Stimulated activated naive CD8-positive, alpha-beta T cell treated with anti-CD3 and anti-CD28 coated beads, Interleukin-15, Interleukin-2, amounts not matched to agents 100 ng/mL and 50 ng/mL, for 24 hours (primary cell): ENCODE data around the gene BCL7B.
"Not testable (repeated sequence)": the region's sequence is repeated elsewhere in the genome, so short reads cannot be mapped to it uniquely, and the experiment has no call there.

Experiments
- H3K27ac Mint-ChIP-seq: one replicate; pipeline ENCODE4 v1.8.0; 2021; ENCODE audit warnings: mild to moderate bottlenecking, mixed read lengths
- H3K27me3 Mint-ChIP-seq: one replicate; pipeline ENCODE4 v1.8.0; 2021; ENCODE audit warnings: mixed read lengths
- H3K36me3 Mint-ChIP-seq: one replicate; pipeline ENCODE4 v1.8.0; 2021; ENCODE audit warnings: low read depth, mixed read lengths
- H3K4me1 Mint-ChIP-seq: one replicate; pipeline ENCODE4 v1.8.0; 2021; ENCODE audit warnings: low read depth, mixed read lengths
- H3K4me3 Mint-ChIP-seq: one replicate; pipeline ENCODE4 v1.8.0; 2021; ENCODE audit warnings: mild to moderate bottlenecking, mixed read lengths
- H3K9me3 Mint-ChIP-seq: one replicate; pipeline ENCODE4 v1.8.0; 2021; ENCODE audit warnings: mixed read lengths

Gene BCL7B

GRCh38 chr7:73526896-73527821 lies 30.3 kb downstream of the BCL7B start:
- Mint-ChIP-seq H3K4me1 (peaks cover 52% of the 10 kb centered on the region), H3K4me3 (peak overlapping the region; percentile 28), H3K36me3 (peaks cover under 1% of the 10 kb centered on the region), H3K27me3 (no peaks in the 10 kb centered on the region), H3K9me3 (no peaks in the 10 kb centered on the region), H3K27ac (peak overlapping the region; percentile 80)

- H3K36me3 Mint-ChIP-seq, H3K27ac Mint-ChIP-seq, H3K27me3 Mint-ChIP-seq, H3K4me3 Mint-ChIP-seq, H3K9me3 Mint-ChIP-seq: not testable (repeated sequence)
- peaks cover 53% of the 10 kb centered on the region for H3K4me1 Mint-ChIP-seq
These were observed 31.4 kb downstream of the BCL7B start for GRCh38 chr7:73526158-73526494.

DNA sequence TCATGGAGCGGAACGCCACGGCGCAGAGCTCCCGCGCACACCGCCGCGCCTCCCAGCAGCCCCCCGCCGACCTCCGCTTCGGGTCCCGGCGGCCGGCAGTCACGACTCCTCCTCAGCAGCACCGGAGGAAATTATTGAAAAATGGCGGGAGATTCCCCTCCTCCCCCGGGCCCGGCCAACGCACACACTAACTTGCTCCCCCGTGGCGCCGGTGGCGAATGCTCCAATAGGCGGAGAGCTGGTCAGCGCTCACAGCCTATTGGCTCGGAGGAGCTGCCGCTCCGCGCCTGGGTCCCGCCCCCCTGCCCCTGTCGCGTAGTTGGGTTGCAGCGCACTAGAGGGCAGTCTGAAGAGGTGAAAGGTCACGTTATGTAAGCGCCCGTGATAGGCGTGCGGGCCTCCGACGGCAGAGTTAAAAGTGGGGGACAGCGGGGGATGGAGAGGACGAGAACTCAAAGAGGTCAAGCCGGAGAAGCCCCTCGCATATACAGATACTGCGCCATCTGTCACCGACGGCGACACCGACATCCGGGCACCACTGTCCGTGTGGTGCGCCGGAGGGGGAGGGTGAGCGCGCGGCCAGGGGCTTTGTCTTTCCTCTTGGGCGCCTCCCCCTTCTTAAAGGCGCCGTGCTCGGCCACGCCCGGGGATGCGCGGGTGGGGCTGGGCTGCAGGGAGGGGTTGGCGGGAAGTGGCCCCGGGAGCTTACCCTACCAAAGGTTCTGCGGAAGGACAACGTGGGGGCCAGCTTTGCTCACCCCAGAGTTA lies 35.2 kb downstream of the BCL7B start, which contains the start of gene BAZ1B:
Gene BAZ1B, minus strand, starts transcription at position 189 of the 768 bp plus-strand sequence. CDS start 360 bp downstream, outside the sequence.
- no peaks in the 10 kb centered on the region for H3K9me3 Mint-ChIP-seq
- peaks cover 37% of the 10 kb centered on the region for H3K36me3 Mint-ChIP-seq
- no peaks in the 10 kb centered on the region for H3K27me3 Mint-ChIP-seq
- peak within 1 kb of the TSS; percentile 97 for H3K27ac Mint-ChIP-seq
- H3K4me3 Mint-ChIP-seq, result peak within 1 kb of the TSS; percentile 96
- peaks cover 76% of the 10 kb centered on the region for H3K4me1 Mint-ChIP-seq

GRCh38 chr7:73521636-73522104 lies 35.8 kb downstream of the BCL7B start:
- Mint-ChIP-seq H3K4me3 (peak overlapping the region; percentile 92), H3K36me3 (peaks cover 43% of the 10 kb centered on the region)

DNA sequence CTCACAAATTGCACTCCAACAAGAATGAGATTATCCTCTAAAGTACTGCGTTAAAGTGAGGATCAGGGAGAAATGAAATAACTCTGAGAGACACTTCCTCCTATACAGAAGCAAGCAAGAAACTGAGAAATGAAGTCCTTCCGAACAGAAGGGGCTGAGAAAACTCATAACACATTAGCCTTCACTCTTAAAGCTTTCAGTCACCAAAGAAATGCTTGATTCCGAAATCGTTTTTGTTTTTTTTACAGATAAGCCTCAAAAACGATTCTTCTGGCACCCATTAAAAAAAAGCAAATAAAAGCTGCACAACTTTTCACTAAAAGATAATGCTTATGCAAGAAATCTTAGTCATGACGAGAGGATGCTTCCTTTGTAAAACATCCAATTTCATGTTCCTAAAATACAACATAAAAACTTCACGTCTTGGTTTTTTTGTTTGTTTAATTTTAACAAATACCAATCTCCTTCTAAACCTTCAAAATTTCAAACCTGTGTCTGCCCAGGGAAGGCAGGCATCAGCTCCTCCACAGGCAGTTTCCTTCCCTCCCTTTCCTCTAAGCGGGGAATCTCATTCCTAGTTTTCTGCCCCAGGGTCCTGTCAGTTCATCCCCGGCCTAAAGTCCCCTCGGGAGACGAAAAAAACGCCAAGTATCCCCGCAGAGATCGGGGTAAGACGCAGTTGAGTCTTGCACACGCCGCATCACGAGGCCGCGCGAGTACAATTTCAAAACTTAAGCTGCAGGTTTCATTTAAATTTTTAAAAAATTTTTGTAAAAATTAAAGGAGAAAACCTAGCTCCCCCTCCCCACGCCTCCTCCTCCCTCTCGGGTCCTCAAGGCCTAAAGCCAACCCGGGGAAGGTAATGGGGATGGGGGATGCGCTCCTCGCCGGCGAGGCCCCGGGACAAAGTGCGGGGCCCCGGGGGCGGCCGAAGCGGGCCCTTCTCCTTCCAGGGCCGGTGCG lies 36.5 kb downstream of the BCL7B start:
- H3K4me3 Mint-ChIP-seq, result peak overlapping the region; percentile 96
- H3K9me3 Mint-ChIP-seq, result no peaks in the 10 kb centered on the region
- peaks cover 71% of the 10 kb centered on the region for H3K4me1 Mint-ChIP-seq
- no peaks in the 10 kb centered on the region for H3K27me3 Mint-ChIP-seq
- H3K27ac Mint-ChIP-seq, result peak overlapping the region; percentile 97
- H3K36me3 Mint-ChIP-seq, result peaks cover 43% of the 10 kb centered on the region

More at GRCh38 chr7:73521636-73522104, 35.8 kb downstream of the BCL7B start:
- Mint-ChIP-seq H3K27me3 (no peaks in the 10 kb centered on the region), H3K4me1 (peaks cover 75% of the 10 kb centered on the region), H3K9me3 (no peaks in the 10 kb centered on the region), H3K27ac (no peak overlapping the region)

DNA sequence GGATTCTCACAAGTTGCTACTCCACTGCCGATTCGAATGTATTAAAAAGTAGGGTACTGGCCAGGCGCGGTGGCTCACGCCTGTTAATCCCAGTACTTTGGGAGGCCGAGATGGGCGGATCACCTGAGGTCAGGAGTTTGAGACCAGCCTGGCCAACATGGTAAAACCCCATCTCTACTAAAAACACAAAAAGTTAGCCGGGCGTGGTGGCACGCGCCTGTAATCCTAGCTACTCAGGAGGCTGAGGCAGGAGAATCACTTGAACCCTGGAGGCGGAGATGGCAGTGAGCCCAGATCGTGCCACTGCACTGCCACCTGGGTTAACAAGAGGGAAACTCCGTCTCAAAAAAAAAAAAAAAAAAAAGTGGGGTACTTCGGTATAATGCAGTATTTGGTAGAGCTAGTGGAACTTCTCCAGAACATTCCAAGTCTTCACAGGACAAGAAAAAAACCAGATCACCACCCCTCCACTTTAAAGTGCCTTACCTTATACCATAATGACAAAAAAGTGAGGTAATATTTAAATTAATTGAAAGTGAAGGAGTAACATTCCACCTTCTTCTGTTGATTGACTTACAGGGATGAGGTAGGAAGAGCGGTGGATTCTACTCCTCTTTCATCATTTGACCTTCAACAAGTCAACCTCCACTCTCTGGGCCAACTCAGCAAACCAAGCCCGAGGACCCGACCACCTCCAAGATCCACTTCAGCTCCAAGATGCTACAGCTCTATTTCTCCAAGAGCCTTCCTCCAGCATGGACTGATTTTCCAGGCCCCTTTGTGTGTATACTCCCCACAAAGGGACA lies 37.4 kb downstream of the BCL7B start:
- Mint-ChIP-seq H3K36me3 (peaks cover 44% of the 10 kb centered on the region), H3K27ac (peak overlapping the region; percentile 97), H3K4me3 (peak overlapping the region; percentile 96), H3K4me1 (peaks cover 64% of the 10 kb centered on the region), H3K9me3 (no peaks in the 10 kb centered on the region), H3K27me3 (no peaks in the 10 kb centered on the region)

GRCh38 chr7:73518470-73518869 lies 39.0 kb downstream of the BCL7B start:
- Mint-ChIP-seq H3K27ac (peak overlapping the region; percentile 64), H3K9me3 (no peaks in the 10 kb centered on the region), H3K4me3 (peak overlapping the region; percentile 96), H3K4me1 (peaks cover 66% of the 10 kb centered on the region), H3K36me3 (peaks cover 57% of the 10 kb centered on the region), H3K27me3 (no peaks in the 10 kb centered on the region)

DNA sequence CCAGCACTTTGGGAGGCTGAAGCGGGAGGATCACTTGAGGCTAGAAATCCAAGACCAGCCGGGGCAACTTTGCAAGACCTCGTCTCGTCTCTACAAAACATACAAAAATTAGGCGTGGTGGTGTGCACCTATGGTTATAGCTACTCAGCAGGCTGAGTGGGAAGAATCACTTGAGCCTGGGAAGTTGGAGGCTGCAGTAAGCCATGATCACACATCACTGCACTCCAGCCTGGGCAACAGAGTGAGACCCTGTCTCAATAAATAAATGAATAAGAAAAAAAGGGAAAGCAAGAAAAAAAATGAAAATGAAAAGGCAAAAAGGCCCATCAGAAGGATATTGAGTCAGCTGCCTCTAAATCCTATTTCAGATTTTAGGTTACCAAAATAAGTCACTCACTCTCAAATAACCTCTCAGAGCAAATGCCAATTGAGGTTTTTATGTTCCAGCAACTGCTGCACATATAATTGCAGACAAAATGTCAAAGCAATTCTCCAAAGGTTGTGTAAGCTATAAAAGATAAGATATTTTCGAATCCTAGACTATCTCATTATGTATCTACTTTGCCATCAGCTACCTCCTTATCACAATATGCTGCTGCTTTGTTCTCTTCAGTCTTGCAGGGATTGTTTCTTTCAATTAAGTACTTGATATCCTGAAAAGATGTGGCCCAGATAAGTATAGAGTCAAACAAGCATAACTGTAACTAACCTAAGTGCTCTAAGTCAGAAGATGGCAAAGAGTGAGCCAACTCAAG lies 40.1 kb downstream of the BCL7B start:
- Mint-ChIP-seq H3K36me3 (peaks cover 68% of the 10 kb centered on the region), H3K4me1 (peaks cover 63% of the 10 kb centered on the region), H3K27me3 (no peaks in the 10 kb centered on the region), H3K4me3 (peak overlapping the region; percentile 24), H3K9me3 (no peaks in the 10 kb centered on the region), H3K27ac (peak overlapping the region; percentile 65)

GRCh38 chr7:73515178-73515577 lies 42.3 kb downstream of the BCL7B start:
- no peaks in the 10 kb centered on the region for H3K27me3 Mint-ChIP-seq
- peak overlapping the region; percentile 12 for H3K27ac Mint-ChIP-seq
- H3K4me3 Mint-ChIP-seq, result no peak overlapping the region
- peaks cover 55% of the 10 kb centered on the region for H3K4me1 Mint-ChIP-seq
- H3K36me3 Mint-ChIP-seq, result peaks cover 70% of the 10 kb centered on the region
- H3K9me3 Mint-ChIP-seq, result no peaks in the 10 kb centered on the region

- H3K9me3 Mint-ChIP-seq, result no peaks in the 10 kb centered on the region
- H3K36me3 Mint-ChIP-seq, result peaks cover 61% of the 10 kb centered on the region
- no peaks in the 10 kb centered on the region for H3K27me3 Mint-ChIP-seq
- peaks cover 28% of the 10 kb centered on the region for H3K4me1 Mint-ChIP-seq
- H3K27ac Mint-ChIP-seq, result no peak overlapping the region
- H3K4me3 Mint-ChIP-seq, result no peak overlapping the region
These were observed 45.3 kb downstream of the BCL7B start for GRCh38 chr7:73512018-73512780.

GRCh38 chr7:73509463-73509862 lies 48.0 kb downstream of the BCL7B start:
- no peaks in the 10 kb centered on the region for H3K27me3 Mint-ChIP-seq
- peaks cover 15% of the 10 kb centered on the region for H3K4me1 Mint-ChIP-seq
- H3K36me3 Mint-ChIP-seq, result peaks cover 68% of the 10 kb centered on the region
- no peak overlapping the region for H3K4me3 Mint-ChIP-seq
- H3K27ac Mint-ChIP-seq, result no peak overlapping the region
- no peaks in the 10 kb centered on the region for H3K9me3 Mint-ChIP-seq

GRCh38 chr7:73507556-73507955 lies 49.9 kb downstream of the BCL7B start:
- H3K4me1 Mint-ChIP-seq, result peaks cover 3% of the 10 kb centered on the region
- H3K4me3 Mint-ChIP-seq, result no peak overlapping the region
- H3K36me3 Mint-ChIP-seq, result peaks cover 68% of the 10 kb centered on the region

More at GRCh38 chr7:73507556-73507955, 49.9 kb downstream of the BCL7B start:
- Mint-ChIP-seq H3K9me3 (no peaks in the 10 kb centered on the region), H3K27me3 (no peaks in the 10 kb centered on the region), H3K27ac (no peak overlapping the region)
